SH-SY5Y (cell line): ENCODE measurements around the gene UQCRHL.

Source experiments
- GATA2 ChIP-seq: IDR thresholded peaks from 2 replicates; pipeline ENCODE4 v1.6.1; 2011; ENCODE audit warnings: mild to moderate bottlenecking, low read depth, low read length
- GATA3 ChIP-seq: IDR thresholded peaks from 2 replicates; pipeline ENCODE4 v1.6.1; 2011; ENCODE audit warnings: low read depth, mild to moderate bottlenecking, low read length, moderate library complexity

DNA sequence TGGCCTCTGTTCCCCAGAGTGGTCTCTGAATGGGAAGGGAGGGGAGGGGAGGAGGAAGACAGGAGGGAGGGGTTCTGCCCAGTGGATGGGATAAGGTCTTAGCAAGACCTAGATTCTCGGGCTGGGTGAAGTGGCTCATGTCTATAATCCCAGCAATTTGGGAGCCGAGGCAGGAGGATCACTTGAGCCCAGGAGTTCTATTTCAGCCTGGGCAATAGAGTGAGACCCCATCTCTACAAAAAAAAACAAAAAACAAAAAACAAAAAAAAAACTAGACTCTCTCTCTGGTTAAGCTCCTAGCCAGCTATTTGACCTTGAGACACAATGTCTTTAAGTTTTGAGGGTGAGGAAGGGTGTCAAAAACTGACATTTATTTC, 11.4 kb downstream of the UQCRHL start:
- no peak for TF ChIP-seq GATA2
- TF ChIP-seq GATA3, result no peak
